GM10266 (cell line): ENCODE measurements around the gene ANO4.

Source experiments
- DNase-seq: peaks from one replicate; pipeline ENCODE4 v3.0.0; 2012; ENCODE audit errors: extremely low spot score
- TF ChIP-seq, protein P1 (sequence below): IDR thresholded peaks from 2 replicates; pipeline ENCODE4 v1.5.1; 2012; ENCODE audit warnings: mild to moderate bottlenecking, low read depth; ENCODE audit not compliant: control insufficient read depth, insufficient read depth; ENCODE audit errors: missing control alignments

The ANO4 gene

DNA sequence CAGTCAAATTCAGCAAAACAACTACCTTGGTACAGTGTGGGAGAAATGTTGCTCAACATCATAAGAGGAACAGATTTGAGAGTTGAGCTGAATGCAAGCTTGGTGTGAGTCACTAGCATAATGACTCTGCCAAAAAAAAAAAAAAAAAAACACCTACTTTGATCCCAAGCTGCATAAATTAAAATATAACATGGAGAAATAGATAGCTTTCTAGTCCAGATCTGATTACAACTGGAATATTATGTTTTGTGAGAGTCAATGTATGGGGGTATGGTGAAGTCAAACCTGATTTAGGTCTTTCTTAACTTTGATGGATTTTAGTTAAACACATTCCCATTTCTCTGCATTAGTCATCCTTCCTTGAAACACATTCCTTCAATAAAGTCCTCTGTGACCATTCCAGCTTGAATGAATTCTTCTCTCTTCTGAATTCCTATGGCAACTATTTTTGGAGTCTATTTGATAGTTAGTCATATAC lies 227.4 kb downstream of the ANO4 start:
- no peak for DNase-seq
- TF ChIP-seq, protein P1, sequence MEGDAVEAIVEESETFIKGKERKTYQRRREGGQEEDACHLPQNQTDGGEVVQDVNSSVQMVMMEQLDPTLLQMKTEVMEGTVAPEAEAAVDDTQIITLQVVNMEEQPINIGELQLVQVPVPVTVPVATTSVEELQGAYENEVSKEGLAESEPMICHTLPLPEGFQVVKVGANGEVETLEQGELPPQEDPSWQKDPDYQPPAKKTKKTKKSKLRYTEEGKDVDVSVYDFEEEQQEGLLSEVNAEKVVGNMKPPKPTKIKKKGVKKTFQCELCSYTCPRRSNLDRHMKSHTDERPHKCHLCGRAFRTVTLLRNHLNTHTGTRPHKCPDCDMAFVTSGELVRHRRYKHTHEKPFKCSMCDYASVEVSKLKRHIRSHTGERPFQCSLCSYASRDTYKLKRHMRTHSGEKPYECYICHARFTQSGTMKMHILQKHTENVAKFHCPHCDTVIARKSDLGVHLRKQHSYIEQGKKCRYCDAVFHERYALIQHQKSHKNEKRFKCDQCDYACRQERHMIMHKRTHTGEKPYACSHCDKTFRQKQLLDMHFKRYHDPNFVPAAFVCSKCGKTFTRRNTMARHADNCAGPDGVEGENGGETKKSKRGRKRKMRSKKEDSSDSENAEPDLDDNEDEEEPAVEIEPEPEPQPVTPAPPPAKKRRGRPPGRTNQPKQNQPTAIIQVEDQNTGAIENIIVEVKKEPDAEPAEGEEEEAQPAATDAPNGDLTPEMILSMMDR, result no peak

DNA sequence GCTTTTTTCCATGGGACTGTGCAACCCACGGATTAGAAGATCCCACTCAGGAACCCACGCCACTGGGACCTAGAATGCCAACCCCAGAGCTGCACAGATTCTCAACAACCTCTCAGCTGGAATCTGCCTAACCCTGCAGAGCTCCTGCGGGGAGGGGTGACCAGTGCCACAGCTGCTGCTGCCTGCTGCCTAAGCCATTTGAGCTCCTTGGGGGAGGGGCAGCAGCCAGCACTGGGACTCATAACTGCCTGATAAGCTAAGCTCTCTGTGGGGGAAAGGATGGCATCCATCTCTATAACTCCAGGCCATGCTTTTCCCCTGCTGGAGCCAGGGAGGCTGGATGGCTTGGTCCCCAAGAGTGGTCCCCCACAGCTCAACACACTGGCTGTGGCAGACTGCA lies 232.6 kb downstream of the ANO4 start:
- TF ChIP-seq, protein P1, result no peak
- no peak for DNase-seq

DNA sequence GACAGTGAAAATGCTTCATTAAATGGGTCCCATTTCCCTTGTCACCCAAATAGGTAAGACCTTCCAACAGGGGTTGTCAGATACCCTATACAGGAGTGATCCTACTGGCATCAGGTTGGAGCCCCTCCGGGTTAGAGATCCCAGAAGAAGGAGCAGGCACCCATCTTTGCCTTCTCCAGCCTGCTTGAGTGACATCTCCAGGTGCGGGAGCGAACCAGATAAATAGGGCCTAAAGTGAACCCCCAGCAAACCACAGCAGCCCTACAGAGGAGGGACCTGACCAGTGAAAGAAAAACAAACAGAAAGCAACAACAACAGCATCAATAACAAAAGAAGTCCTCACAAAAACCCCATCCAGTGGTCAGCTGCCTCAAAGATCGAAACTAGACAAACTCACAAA lies 233.2 kb downstream of the ANO4 start:
- no peak for DNase-seq
- TF ChIP-seq, protein P1, result no peak

GRCh38 chr12:101038289-101038871 lies 243.8 kb downstream of the ANO4 start:
- TF ChIP-seq, protein P1, result no peak
- no peak for DNase-seq

- TF ChIP-seq, protein P1, result no peak
- no peak for DNase-seq
Observed at GRCh38 chr12:101039848-101040531, 245.4 kb downstream of the ANO4 start.

DNA sequence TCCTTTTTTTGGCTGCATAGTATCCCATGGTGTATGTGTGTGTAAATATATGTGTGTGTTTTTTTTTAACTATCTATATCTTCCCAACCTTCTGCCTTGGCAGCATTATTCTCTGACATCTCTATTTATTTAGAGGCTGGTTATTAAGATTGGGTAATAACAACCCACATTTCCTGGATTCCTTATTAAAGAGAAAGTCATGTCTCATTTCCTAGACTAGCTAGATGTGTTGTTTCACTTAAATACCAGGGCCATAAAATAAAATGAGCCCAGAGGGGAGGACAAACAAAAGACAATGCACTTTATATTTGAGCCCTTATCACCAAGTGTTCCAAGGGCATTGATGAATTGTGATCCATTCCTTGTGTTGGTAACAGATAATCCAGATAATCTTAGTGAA lies 246.4 kb downstream of the ANO4 start:
- DNase-seq, result no peak
- TF ChIP-seq, protein P1, result no peak

- DNase-seq, result no peak
- TF ChIP-seq, protein P1, result no peak
Observed at GRCh38 chr12:101042211-101042610, 247.6 kb downstream of the ANO4 start.
